GM12873 (cell line): ENCODE measurements around the gene LRSAM1.

Experiments used
- TF ChIP-seq, protein P1 (sequence below): IDR thresholded peaks from 2 replicates; pipeline ENCODE4 v1.5.1; 2012; ENCODE audit warnings: low read depth, mild to moderate bottlenecking, moderate library complexity, low read length, control low read depth; ENCODE audit not compliant: insufficient read depth; ENCODE audit errors: missing control alignments

LRSAM1 gene

DNA sequence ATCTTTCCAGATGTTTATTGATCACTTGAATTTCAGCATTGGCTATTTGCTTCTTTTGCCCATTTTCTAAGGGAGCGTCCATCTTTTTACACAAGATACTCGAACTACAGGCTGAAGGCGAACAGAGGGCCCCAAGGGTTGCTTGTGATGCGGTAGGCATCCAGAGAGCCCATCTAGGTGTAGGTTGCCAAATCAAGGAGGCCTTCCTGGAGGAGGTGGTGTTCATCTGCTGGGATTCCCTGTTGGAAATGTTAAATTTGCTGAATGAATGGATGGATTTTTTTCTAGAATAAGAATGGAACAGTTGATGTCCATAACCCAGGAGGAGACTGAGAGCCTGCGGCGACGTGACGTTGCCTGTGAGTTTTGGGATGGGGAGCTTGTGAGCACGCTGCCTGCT is 31.4 kb downstream of the LRSAM1 start:
- TF ChIP-seq, protein P1, sequence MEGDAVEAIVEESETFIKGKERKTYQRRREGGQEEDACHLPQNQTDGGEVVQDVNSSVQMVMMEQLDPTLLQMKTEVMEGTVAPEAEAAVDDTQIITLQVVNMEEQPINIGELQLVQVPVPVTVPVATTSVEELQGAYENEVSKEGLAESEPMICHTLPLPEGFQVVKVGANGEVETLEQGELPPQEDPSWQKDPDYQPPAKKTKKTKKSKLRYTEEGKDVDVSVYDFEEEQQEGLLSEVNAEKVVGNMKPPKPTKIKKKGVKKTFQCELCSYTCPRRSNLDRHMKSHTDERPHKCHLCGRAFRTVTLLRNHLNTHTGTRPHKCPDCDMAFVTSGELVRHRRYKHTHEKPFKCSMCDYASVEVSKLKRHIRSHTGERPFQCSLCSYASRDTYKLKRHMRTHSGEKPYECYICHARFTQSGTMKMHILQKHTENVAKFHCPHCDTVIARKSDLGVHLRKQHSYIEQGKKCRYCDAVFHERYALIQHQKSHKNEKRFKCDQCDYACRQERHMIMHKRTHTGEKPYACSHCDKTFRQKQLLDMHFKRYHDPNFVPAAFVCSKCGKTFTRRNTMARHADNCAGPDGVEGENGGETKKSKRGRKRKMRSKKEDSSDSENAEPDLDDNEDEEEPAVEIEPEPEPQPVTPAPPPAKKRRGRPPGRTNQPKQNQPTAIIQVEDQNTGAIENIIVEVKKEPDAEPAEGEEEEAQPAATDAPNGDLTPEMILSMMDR = no peak

DNA sequence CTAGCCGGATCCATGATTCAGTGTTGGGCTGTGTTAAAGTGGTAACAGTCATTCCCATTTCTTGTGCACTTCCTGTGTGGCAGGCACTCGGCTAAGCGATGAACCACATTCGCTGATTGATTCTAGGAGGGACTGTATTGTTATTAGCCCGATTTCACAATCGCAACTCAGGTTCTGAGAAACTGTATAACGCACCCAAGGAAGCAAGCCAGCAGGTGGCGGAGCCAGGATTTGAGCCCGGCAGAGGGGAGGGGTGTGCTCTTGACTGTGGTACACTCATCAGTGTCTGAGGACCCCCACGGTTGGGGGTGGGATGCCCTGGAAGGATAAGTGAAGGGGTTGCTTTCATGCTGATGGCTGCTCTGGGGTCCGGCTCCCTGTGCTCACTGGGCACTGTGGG is 34.7 kb downstream of the LRSAM1 start:
- TF ChIP-seq, protein P1 = no peak

- TF ChIP-seq, protein P1 = no peak
These were observed 37.6 kb downstream of the LRSAM1 start for GRCh38 chr9:127488946-127489345.

DNA sequence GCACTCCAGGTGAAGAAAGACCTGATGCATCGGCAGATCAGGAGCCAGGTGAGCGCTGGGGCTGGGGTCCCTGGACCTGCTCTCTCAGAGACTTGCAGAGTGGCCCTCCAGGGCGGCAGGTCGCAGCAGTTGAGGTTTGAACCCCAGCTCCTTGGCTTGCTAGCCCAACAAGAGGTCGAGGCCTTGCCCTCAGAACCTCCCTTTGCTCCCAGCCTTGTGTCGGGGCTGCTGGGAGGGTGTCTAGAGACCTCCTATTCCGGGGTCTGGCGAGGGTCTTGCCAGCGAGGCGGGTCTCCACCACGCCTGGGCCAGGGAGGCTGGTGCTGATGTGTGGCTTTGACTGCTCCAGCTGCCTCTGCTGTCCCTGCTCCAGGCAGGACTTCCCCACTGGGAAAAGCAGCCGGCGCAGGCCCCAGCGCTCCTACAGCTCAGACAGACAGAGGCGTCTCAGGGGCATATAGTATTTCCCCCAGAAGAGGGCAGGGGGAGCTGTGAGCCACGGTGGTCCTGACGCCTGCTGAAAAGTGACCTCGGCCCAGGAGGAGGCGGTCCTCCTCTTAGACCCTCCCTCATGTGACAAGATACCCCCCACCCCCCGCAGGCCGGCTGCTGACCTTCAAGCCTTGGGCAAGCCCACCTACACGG is 38.3 kb downstream of the LRSAM1 start:
- TF ChIP-seq, protein P1 = no peak

GRCh38 chr9:127490535-127491230 is 39.4 kb downstream of the LRSAM1 start:
- TF ChIP-seq, protein P1 = no peak

- TF ChIP-seq, protein P1 = no peak
These were observed 40.2 kb downstream of the LRSAM1 start for GRCh38 chr9:127491516-127491915.

DNA sequence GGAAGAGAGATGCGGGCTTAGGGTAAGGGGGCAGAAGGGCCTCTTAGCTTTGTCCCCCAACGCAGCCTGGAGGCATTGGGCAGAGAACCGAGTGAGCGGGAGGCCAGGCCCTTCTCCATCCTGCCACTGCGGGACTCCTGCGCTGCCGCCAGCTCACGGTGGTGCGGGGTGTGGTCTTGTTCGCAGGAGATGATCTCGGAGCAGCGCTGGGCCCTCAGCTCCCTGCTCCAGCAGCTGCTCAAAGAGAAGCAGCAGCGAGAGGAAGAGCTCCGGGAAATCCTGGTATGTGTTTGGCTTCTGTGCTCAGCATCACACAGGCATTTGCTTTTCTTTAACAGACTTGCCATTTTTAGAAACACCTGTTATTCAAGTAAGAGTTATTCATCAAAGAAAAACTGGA is 41.3 kb downstream of the LRSAM1 start:
- TF ChIP-seq, protein P1 = no peak
